RWPE2 (cell line): ENCODE measurements around the gene BDH1.

Experiments
- ATAC-seq: fragments of 200-7000 bp; cut with Tn5 transposase; 3 replicates; pipeline ENCODE4 v1.9.1; 2021; ENCODE audit warnings: low read depth
- DNase-seq: peaks from one replicate; pipeline ENCODE4 v3.0.0-alpha.2; 2020; ENCODE audit warnings: low spot score
- H3K27ac ChIP-seq: fragments of 450-650 bp; 2 replicates; pipeline ENCODE4 v1.5.1; 2017; ENCODE audit warnings: mild to moderate bottlenecking; ENCODE audit not compliant: poor library complexity, severe bottlenecking
- H3K27me3 ChIP-seq: fragments of 250-450 bp; sonication (Bioruptor Pico); 2 replicates; pipeline ENCODE4 v1.5.1; 2021; ENCODE audit warnings: mild to moderate bottlenecking, moderate library complexity; ENCODE audit not compliant: insufficient read depth, poor library complexity, severe bottlenecking
- H3K36me3 ChIP-seq: fragments of 250-450 bp; sonication (Bioruptor Pico); 2 replicates; pipeline ENCODE4 v1.5.1; 2020; ENCODE audit warnings: low read depth, mild to moderate bottlenecking, moderate library complexity
- H3K4me1 ChIP-seq: fragments of 250-450 bp; sonication (Bioruptor Pico); 2 replicates; pipeline ENCODE4 v1.5.1; 2021; ENCODE audit warnings: mild to moderate bottlenecking, moderate library complexity; ENCODE audit not compliant: insufficient read depth, poor library complexity, severe bottlenecking
- H3K4me3 ChIP-seq: fragments of 250-450 bp; sonication (Bioruptor Pico); 2 replicates; pipeline ENCODE4 v1.5.1; 2021; ENCODE audit warnings: mild to moderate bottlenecking, moderate library complexity; ENCODE audit not compliant: severe bottlenecking
- H3K9me3 ChIP-seq: fragments of 250-450 bp; sonication (Bioruptor Pico); 2 replicates; pipeline ENCODE4 v1.5.1; 2021; ENCODE audit warnings: mild to moderate bottlenecking, moderate library complexity; ENCODE audit not compliant: severe bottlenecking
- TF ChIP-seq, protein P1 (sequence below): fragments of 450-650 bp; IDR thresholded peaks from one replicate; pipeline ENCODE4 v1.5.1; 2017; ENCODE audit warnings: mild to moderate bottlenecking, moderate library complexity; ENCODE audit not compliant: poor library complexity, severe bottlenecking

Gene BDH1

DNA sequence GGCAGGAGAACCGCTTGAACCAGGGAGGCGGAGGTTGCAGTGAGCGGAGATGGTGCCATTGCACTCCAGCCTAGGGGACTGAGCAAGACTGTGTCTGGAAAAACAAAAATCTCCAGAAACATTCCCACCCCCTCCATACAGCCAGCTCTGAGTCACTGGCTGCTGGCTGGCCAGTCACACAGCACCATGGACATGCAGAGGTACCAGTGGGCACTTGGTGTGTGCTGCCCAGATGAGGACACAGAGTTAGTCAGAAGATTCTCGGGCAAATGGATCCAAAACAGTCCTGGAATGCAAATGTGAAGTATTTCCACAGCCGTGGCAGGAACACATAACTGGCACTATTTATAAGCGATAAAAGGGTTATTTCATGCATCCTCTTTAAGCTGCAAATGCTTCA is 44.6 kb downstream of the BDH1 start:
- DNase-seq (no peak), ATAC-seq (no peak)
- no peak overlapping the region for H3K4me3 ChIP-seq
- TF ChIP-seq, protein P1, sequence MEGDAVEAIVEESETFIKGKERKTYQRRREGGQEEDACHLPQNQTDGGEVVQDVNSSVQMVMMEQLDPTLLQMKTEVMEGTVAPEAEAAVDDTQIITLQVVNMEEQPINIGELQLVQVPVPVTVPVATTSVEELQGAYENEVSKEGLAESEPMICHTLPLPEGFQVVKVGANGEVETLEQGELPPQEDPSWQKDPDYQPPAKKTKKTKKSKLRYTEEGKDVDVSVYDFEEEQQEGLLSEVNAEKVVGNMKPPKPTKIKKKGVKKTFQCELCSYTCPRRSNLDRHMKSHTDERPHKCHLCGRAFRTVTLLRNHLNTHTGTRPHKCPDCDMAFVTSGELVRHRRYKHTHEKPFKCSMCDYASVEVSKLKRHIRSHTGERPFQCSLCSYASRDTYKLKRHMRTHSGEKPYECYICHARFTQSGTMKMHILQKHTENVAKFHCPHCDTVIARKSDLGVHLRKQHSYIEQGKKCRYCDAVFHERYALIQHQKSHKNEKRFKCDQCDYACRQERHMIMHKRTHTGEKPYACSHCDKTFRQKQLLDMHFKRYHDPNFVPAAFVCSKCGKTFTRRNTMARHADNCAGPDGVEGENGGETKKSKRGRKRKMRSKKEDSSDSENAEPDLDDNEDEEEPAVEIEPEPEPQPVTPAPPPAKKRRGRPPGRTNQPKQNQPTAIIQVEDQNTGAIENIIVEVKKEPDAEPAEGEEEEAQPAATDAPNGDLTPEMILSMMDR = no peak
- H3K27me3 ChIP-seq = no peaks in the 10 kb centered on the region
- H3K27ac ChIP-seq = no peak overlapping the region
- peaks cover 13% of the 10 kb centered on the region for H3K4me1 ChIP-seq
- H3K9me3 ChIP-seq = no peaks in the 10 kb centered on the region
- H3K36me3 ChIP-seq = no peaks in the 10 kb centered on the region

DNA sequence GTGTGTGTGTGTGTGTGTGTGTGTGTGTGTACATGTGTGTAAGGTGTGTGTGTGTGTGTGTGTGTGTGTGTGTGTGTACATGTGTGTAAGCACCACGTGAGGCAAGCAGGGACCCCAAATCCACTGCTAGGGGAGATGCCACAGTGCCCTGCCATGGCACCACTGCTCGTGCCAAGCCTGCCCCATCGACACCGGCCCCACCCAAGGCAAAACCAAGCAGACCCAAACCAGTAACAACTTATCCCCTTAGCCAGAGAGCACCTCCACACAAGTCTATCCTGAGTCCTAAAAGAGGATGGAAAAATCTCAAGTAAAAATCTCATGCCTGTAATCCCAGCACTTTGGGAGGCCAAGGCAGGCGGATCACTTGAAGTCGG is 45.1 kb downstream of the BDH1 start:
- H3K27me3 ChIP-seq = no peaks in the 10 kb centered on the region
- peaks cover 11% of the 10 kb centered on the region for H3K4me1 ChIP-seq
- no peaks in the 10 kb centered on the region for H3K9me3 ChIP-seq
- no peak overlapping the region for H3K27ac ChIP-seq
- no peaks in the 10 kb centered on the region for H3K36me3 ChIP-seq
- no peak for DNase-seq
- no peak overlapping the region for H3K4me3 ChIP-seq
- TF ChIP-seq, protein P1 = no peak
- no peak for ATAC-seq

DNA sequence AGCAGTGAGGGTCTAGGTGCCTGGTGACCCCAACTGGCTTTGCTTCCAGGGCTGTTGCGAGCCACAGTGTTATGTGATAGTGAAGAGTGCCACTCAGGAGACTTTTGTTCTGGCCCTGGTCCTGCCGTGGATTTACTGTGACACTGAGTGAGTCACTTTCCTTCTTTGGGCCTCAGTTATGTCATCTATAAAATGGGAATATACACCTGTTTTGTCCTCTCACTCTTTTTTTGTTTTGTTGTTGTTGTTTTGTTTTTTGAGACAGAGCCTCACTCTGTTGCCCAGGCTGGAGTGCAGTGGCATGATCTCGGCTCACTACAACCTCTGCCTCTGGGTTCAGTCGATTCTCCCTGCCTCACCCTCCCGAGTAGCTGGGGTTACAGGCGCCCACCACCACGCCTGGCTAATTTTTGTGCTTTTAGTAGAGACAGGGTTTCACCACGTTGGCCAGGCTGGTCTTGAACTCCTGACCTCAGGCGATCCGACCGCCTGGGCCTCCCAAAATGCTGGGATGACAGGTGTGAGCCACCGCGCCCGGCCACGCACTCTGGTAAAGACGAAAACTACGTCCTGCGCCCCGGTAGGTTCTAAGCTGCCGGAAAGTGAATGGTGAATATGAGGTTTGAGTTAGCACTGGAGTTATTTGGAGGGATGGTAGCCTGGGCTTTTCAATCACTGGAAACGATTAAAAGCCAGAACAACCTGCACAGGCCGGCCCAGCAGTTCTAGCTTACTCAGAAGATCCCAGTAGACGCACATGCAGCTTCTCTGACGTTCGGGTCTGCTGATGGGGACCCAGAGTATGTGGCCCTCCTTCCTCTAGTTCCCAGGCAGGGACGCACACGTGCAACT is 46.6 kb downstream of the BDH1 start:
- Histone ChIP-seq H3K4me3 (no peak overlapping the region), H3K4me1 (peaks cover 1% of the 10 kb centered on the region), H3K9me3 (no peaks in the 10 kb centered on the region), H3K27me3 (no peaks in the 10 kb centered on the region), H3K36me3 (no peaks in the 10 kb centered on the region), H3K27ac (no peak overlapping the region)
- ATAC-seq (no peak), DNase-seq (no peak)
- TF ChIP-seq, protein P1 = no peak

DNA sequence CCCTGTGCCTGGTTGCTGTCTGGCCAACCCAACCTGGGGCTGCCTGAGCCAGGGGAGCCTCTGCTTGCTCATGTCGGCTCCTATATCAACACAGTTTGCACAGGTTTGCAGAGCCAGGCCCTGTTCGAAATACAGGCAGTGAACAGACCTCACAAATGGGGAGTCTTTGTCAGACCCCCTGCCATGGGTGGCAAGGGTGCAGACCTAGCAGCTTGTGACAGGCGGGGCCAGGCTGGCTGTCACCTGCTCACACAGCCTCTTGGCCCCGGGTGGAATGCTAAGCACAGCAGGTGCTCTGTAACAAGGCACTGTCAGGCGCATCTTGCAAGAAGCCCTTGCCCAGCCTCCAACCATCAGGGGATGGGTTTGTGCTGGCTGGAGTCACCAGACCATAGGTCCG is 47.3 kb downstream of the BDH1 start:
- no peak for DNase-seq
- no peaks in the 10 kb centered on the region for H3K27me3 ChIP-seq
- TF ChIP-seq, protein P1 = no peak
- no peaks in the 10 kb centered on the region for H3K4me1 ChIP-seq
- no peak overlapping the region for H3K4me3 ChIP-seq
- ATAC-seq = no peak
- H3K27ac ChIP-seq = no peak overlapping the region
- no peaks in the 10 kb centered on the region for H3K9me3 ChIP-seq
- H3K36me3 ChIP-seq = no peaks in the 10 kb centered on the region

DNA sequence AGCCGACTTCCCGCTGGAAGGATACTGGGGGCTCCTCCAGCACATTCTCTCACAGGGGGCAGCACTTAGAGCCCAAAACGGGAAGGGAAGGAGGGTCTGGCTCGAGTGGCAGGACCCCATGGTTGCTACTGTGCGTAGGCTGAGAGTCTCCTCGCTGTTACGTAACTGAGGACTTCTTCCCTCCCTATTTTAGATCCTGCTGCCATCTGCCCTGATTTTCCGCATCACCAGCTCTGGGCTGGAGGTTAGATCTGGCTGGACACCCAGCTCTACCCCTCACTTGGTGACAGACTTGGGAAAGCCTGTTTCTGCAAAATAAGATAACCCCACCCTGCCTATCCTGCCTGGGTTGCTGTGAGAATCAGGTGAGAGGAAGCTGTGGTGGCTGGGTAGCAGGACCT is 47.7 kb downstream of the BDH1 start:
- Histone ChIP-seq H3K4me3 (no peak overlapping the region), H3K4me1 (no peaks in the 10 kb centered on the region), H3K27me3 (no peaks in the 10 kb centered on the region), H3K27ac (no peak overlapping the region), H3K36me3 (no peaks in the 10 kb centered on the region), H3K9me3 (no peaks in the 10 kb centered on the region)
- TF ChIP-seq, protein P1 = no peak
- DNase-seq = no peak
- no peak for ATAC-seq
